ENCODE results near the gene SUFU. TPM values are rescaled to one million over a fixed set of nuclear protein-coding genes. Genes with fewer than 3 reads are reported as not detected.

Gene SUFU
- total and polyA plus RNA-seq, 8 donors: 0.29 to 26.3 (median 3.7) TPM

GRCh38 chr10:102635377-102635776 lies 131.6 kb downstream of the SUFU start:
- Histone ChIP-seq H3K4me3 (no peak overlapping the region), H3K27me3 (no peaks in the 10 kb centered on the region), H3K36me3 (peaks cover 2 to 12% (median 6%) of the 10 kb centered on the region in 4 donors), H3K9me3 (no peaks in the 10 kb centered on the region), H3K27ac (no peak overlapping the region), H3K4me1 (peaks cover 20 to 41% (median 32%) of the 10 kb centered on the region in 4 donors)
- peak in 1 of 2 donors; percentile 35 for DNase-seq
- 48 to 57% (median 51%) methylated on average over 4 of the region's 4 CpGs for WGBS, 5 donors
- intact Hi-C loops (cut with DNase I; ENCODE audit: low total_unique reads): no loop called here
- TF ChIP-seq POLR2AphosphoS5 (IDR thresholded peaks at IDR 0.05) (no peak), CTCF (IDR thresholded peaks at IDR 0.05) (no peak), POLR2A (IDR thresholded peaks at IDR 0.05) (no peak), EP300 (IDR thresholded peaks at IDR 0.05) (no peak)

- no peak for TF ChIP-seq POLR2AphosphoS5 (IDR thresholded peaks at IDR 0.05)
- no peak for TF ChIP-seq EP300 (IDR thresholded peaks at IDR 0.05)
- TF ChIP-seq POLR2A (IDR thresholded peaks at IDR 0.05): no peak
- TF ChIP-seq CTCF (IDR thresholded peaks at IDR 0.05): no peak
- no peaks in the 10 kb centered on the region for H3K9me3 ChIP-seq
- no peaks in the 10 kb centered on the region for H3K36me3 ChIP-seq
- H3K27ac ChIP-seq: no peak overlapping the region
- no peak for DNase-seq
- intact Hi-C loops (cut with DNase I; ENCODE audit: low total_unique reads): no loop called here
- no peak overlapping the region for H3K4me3 ChIP-seq
- WGBS, 5 donors: 21 to 35% (median 25%) methylated on average over 2 of the region's 2 CpGs
- H3K27me3 ChIP-seq: no peaks in the 10 kb centered on the region
- H3K4me1 ChIP-seq: peaks cover 9 to 20% (median 10%) of the 10 kb centered on the region in 4 donors
Observed at GRCh38 chr10:102639537-102639936, 135.8 kb downstream of the SUFU start.

GRCh38 chr10:102641402-102641801 lies 137.6 kb downstream of the SUFU start:
- peak in 1 of 2 donors; percentile 79 for DNase-seq
- TF ChIP-seq EP300 (IDR thresholded peaks at IDR 0.05) (no peak), POLR2A (IDR thresholded peaks at IDR 0.05) (no peak), POLR2AphosphoS5 (IDR thresholded peaks at IDR 0.05) (no peak), CTCF (IDR thresholded peaks at IDR 0.05) (no peak)
- Histone ChIP-seq H3K36me3 (no peaks in the 10 kb centered on the region), H3K4me3 (peak overlapping the region; percentile 77 to 97 (median 89)), H3K27ac (peak overlapping the region; percentile 55 to 100 (median 99)), H3K9me3 (no peaks in the 10 kb centered on the region), H3K4me1 (peaks cover 1 to 20% (median 12%) of the 10 kb centered on the region in 4 donors), H3K27me3 (no peaks in the 10 kb centered on the region)
- intact Hi-C loops (cut with DNase I; ENCODE audit: low total_unique reads): no loop called here
- 10 to 23% (median 11%) methylated on average over 7 of the region's 7 CpGs for WGBS, 5 donors

GRCh38 chr10:102641880-102642735 lies 138.3 kb downstream of the SUFU start:
- peak; percentile 99 for DNase-seq
- peaks cover 8 to 27% (median 19%) of the 10 kb centered on the region in 4 donors for H3K4me1 ChIP-seq
- no peaks in the 10 kb centered on the region for H3K36me3 ChIP-seq
- H3K4me3 ChIP-seq: peak overlapping the region; percentile 77 to 97 (median 89)
- WGBS, 5 donors: 0 to 1% (median 1%) methylated on average over 30 to 77 of the region's 77 CpGs
- intact Hi-C loops (cut with DNase I; ENCODE audit: low total_unique reads): no loop called here
- TF ChIP-seq CTCF (IDR thresholded peaks at IDR 0.05): no peak
- TF ChIP-seq POLR2A (IDR thresholded peaks at IDR 0.05): peak in 1 of 4 donors; percentile 54
- peak; percentile 24 to 84 (median 78) for TF ChIP-seq POLR2AphosphoS5 (IDR thresholded peaks at IDR 0.05)
- no peak for TF ChIP-seq EP300 (IDR thresholded peaks at IDR 0.05)
- H3K9me3 ChIP-seq: no peaks in the 10 kb centered on the region
- no peaks in the 10 kb centered on the region for H3K27me3 ChIP-seq
- H3K27ac ChIP-seq: peak overlapping the region; percentile 86 to 100 (median 99)

Data from stomach (tissue), 9 donors.